ENCODE data around the gene PITRM1.

PITRM1 gene

DNA sequence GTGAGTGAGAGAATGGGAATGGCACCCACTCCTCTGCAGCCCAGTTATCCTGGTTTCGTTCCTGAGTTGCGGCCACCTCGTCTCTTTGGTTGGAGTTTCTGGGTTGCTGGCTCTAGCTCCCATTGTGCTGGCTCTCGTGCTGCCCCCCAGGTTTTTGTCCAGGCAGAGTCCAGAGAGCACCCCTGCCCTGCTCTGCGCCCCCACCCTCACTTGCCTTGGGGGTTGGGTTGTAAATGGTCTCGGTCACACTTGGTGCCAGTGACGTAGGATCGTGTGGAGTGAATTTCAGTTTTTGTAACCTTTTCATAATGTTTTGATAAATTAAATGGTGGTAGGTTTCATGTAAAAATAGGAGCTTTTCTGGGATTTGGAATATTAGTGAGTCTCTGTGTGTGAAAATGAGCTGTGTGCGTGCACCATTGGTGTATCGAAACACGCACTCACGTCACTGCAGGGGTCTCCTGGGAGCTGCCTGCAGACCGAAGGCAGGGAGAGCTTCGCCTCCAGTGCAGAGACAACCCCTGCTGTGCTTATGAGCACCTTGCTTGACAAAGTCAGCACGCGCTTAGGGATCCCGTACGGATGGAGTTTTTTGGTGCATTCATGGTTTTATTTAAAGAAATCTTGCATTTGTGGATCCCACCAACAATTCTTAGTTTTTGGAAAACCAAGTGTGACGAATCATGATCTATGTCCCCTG, 72.3 kb downstream of the PITRM1 start:
- no peak for DNase-seq

DNA sequence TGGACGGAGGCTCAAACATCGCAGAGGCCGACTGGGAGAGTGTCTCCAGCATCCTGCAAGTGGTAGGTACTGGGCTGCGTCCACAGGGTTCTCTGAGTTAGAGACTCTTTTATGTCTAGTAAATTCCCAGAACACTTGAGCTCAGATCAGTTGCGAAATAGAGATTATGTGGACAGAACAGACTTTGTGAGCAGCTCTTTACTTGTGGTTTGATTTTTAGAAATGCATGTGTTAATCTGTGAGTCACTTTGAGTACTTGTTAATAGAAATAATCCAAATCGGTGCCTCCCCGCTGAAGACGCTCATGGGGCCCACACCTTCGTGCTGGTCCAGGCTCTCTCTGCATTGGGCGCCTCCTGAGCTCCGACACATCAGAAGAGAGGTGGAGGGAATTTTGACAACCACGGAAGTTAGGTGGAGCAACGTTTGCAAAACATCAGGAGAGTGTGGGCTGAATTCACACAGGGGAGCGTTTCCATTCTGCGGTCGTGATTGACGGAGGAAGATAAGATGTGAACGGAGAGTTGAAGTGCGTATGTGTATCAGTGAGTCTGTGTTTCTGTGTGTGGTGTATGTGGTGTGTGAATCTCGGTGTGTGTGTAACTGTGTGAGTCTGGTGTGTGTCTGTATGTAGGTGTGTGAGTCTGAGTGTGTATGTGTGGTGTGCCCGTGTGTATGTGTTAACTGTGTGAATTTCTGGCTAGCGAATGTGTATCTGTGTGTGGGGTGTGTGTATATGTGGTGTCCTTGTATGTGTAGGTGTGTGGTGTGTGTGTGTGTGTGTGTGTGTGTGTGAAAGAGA, 73.1 kb downstream of the PITRM1 start:
- no peak for DNase-seq

- no peak for DNase-seq
Observed at GRCh38 chr10:3098689-3099088, 73.9 kb downstream of the PITRM1 start.

GRCh38 chr10:3097160-3097559, 75.4 kb downstream of the PITRM1 start:
- DNase-seq, result no peak

DNA sequence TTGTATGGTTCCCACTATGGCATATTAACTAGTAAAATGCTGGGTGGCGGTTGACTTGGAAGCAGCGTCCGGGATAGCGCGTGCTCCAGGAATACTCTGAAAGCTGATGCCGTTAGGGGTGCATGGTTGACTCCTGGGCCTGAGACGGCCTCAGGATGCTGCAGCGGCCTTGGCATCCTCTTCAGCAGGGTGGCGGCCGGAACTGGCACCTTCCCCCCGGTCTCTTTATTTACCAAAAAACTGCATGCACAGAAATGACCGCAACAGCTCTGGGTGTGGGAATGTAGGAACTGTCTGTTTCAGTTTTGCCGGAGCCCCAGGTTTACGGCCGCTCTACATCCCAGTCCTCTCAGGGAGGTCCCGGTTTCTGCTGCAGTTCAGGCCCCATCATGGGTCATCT, 76.4 kb downstream of the PITRM1 start:
- DNase-seq, result no peak

DNA sequence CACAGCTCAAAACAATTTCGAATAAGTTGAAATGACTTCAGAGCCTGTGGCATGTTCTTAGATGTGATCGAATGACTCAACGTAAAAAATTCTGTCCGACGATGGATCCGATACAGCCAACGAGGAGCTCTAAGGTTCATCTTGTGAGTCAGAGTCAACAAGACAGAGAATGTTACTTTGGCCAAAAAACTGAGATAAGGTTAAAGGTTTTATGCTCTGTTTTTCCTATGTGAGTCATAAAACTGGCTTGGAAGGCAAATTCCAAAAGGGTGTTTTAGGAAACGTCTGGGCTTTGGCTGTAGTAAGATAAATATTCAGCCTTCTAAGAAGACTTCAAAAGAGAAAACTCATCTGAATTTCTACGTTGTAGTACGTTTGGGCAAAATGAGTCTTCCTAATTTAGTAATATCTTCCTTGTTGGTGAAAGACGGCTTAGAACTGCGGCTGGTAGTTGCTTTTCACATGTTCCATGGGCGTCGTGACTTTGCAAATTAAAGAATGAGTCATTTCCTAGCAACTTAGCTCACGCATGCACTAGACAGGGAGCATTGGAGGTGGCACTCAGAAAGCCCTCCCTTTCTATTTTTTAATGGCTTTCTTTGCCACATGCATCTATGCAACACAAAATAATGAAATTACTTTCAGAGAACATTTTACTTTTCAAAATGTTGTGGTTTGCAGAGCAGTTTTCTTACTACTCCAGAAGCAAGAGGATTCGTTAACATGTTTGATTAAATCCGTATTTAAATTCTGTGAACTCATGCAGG, 77.0 kb downstream of the PITRM1 start:
- no peak for DNase-seq

GRCh38 chr10:3094609-3095036, 78.0 kb downstream of the PITRM1 start:
- no peak for DNase-seq

DNA sequence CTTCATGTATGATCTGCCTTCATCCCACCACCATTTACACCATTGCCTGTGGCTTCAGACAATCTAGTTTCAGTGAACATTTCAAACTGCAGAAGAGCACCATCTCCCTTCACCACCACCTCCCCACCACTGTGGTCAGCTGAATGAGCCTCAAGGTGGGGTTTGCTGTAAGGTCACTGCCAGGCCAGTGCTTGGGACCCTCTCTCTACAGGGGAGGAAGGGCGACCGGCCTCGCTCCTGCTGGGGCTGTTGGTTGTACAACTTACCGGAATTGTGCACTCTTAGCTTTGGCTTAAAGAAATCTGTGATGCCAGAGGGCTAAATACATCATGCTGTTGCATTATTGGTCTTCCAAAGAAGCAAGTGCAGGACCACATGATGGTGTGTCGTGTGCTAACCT, 78.6 kb downstream of the PITRM1 start:
- no peak for DNase-seq

GRCh38 chr10:3091921-3092320, 80.7 kb downstream of the PITRM1 start:
- DNase-seq, result no peak

- DNase-seq, result no peak
Observed at GRCh38 chr10:3090914-3091787, 81.4 kb downstream of the PITRM1 start.

DNA sequence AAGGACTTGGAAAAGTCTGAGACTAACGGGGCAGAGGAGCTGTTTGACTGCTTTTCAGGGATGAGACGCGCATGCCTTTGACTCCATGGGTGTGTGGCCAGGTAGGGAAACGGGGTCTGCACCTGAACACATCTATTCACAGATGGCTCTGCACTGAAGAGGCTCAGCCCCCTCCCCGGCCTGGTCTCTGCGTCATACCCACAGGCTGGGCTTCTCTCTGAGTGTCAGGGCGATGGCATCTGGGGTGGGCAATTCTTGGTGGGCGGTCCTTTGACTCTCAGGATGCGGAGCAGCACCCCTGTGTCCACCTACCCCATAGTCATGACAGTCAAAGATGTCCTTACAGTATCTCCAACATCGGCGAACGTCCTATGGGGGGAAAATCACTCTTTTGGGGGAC, 82.2 kb downstream of the PITRM1 start:
- no peak for DNase-seq

Data from 8988T (cell line).